Left hindlimb (tissue), 1 donor: ENCODE data around the gene PRKAR1B.
A peak's percentile ranks its signal among the peaks of the same experiment; 100 is the strongest.

ENCODE experiments used
- DNase-seq: peaks from one replicate; pipeline ENCODE4 v3.0.0-alpha.2; 2018

PRKAR1B gene

DNA sequence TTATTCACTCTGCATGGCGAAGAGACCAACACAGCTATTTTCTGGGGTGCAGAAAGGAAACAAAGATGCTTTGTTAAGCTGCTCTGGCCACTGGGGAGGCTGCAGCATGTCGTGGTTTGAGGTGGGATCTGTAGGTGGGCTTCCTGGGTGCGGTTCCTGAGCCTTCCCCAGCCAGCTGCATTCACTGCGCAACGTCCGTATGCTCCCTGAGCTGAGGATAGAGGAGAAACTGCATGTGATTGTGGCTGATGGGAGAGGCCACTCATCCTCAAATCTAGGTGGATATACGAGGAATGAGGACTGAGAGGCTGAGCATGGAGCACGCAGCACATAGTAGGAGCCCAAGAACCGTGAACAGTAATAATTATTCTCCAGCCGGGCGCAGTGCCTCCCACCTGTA is 10.4 kb downstream of the PRKAR1B start:
- no peak for DNase-seq

DNA sequence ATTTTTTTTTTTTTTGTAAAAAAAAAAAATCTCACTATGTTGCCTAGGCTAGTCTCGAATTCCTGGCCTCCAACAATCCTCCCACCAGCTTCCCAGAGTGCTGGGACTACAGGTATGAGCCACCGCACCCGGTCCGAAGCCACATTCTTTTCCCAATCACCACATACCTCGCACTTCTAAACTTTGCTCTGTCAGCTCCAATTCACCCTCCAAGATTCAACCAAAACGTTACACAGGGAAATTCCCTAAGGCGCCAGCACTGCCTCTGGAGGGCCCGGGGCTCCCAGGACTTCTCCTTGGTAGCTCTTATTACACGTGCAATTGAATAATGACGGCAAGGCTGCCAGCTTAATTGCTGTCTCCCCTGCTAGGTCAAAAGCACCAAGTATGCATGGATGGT is 10.9 kb downstream of the PRKAR1B start:
- no peak for DNase-seq

DNA sequence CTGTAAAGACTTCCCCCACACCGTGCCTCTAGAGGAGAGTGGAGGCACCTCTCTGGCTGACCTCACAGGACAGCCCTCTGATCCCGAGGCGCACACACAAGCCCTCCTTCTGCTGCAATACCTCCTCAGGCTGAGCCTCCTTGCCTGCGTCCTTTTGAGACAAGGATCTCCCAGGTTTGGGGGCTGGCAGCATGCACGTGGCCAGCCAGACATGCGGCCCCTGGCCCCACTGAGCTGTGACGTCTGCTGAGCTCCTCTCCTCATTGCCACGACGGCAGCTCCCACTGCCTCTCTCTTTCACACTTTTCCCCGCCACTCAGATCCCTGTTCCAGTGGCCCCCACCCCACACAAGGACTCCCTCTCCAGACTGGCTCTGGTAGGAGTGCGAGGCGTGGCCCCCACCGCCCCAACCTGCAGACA is 12.8 kb downstream of the PRKAR1B start:
- DNase-seq: no peak

DNA sequence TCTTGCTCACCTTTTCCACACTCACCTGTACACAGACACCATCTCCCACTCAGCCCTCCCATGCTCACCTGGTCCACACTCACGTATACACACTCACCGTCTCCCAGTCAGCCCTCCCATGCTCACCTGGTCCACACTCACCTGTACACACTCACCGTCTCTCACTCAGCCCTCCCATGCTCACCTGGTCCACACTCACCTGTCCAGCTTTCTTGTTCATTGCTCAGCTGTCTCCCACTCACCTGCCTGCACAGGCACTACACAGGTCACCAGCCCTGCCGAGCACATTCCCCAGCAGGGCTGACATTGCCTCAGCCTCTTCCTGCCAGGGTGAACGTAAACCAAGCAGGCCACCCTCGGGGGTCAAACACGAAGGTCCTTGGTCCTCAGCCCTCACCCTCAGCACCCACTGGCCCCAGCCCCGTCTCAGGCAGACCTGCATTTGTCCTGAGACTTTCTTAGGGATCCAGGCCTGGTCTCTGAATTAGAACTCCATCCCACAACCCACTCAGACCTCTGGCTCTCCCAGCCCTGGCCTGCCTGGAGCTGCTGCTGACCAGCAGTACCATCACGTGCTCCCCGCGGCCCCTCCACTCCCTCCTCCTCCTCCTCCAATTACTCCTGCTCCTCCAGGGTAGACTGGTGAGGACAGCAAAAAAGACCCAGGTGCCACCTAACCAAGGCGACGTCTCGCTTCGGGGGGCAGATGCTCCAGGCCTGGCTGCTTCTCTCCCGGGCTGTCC is 13.4 kb downstream of the PRKAR1B start:
- DNase-seq: no peak

DNA sequence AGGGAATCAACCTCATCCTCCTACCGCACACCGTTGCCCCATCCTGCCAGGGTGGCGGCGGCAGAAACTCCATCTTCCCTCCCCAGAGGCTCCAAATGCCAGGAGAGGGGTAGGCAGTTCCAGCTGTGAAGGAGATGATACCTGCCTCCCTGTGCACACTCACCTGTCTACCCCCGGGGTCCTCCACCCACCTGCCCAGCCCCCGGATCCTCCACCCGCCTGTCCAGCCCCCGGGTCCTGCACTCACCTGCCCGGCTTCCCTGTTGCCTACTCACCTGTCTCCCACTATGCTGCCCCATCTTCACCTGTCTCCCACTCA is 14.0 kb downstream of the PRKAR1B start:
- no peak for DNase-seq

DNA sequence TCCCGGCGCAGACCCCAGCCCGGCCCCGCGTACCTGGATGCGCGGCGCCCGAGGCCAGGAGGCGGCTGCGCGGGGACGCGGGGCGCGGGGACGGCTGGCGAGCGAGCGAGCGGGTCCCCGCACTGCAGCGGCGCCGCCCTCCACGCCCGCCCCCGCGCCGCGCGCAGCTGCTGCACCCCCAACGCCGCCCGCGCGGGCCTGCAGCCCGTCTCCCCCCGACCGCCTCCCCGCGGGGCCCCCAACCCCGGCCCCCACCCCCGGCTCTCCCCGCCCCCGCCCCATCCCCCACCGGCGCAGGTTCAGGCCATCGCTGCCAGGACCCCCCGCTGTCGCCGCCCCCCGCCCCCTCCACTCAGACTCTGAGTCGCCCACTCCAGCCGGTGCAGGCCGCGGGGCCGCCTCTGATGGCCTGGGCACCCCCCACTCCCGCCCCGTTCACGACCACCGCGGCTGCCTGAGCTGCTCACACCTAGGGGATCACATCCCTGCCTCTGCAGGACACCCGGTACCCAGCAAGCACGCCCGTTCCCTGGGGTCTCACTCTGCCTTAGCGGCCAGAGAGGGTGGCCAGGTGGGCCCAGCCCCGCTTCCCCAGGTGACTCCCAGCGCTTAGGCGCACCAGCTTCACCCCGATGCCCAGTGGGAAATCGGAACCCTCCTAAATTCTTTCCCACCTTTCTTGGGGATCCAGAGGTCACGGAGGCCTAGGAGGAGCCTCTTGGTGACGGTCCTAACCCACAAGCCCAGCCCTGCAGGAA is 14.5 kb downstream of the PRKAR1B start:
- no peak for DNase-seq

DNA sequence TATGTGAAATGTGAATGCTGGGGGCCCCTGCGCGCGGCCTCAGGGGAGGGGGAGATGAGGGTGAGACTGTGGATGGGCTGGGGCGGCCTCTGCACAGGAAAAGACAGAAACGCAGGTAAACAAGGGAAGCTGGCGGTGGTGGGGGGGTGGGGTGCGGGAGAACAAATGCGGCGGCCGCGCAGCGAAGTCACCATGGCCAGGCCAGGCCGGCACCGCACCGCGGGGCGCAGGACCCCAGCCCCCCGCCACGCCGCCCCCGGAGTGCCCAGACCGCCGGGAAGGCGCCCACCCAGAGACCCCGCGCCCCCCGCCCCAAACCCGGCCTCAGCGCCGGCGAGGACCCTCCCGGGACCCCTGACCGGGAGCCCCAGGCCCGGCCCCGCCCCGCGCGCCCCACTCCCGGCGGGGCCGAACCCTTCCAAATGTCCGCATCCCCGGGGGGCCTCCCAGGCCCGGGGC is 15.1 kb downstream of the PRKAR1B start:
- no peak for DNase-seq

DNA sequence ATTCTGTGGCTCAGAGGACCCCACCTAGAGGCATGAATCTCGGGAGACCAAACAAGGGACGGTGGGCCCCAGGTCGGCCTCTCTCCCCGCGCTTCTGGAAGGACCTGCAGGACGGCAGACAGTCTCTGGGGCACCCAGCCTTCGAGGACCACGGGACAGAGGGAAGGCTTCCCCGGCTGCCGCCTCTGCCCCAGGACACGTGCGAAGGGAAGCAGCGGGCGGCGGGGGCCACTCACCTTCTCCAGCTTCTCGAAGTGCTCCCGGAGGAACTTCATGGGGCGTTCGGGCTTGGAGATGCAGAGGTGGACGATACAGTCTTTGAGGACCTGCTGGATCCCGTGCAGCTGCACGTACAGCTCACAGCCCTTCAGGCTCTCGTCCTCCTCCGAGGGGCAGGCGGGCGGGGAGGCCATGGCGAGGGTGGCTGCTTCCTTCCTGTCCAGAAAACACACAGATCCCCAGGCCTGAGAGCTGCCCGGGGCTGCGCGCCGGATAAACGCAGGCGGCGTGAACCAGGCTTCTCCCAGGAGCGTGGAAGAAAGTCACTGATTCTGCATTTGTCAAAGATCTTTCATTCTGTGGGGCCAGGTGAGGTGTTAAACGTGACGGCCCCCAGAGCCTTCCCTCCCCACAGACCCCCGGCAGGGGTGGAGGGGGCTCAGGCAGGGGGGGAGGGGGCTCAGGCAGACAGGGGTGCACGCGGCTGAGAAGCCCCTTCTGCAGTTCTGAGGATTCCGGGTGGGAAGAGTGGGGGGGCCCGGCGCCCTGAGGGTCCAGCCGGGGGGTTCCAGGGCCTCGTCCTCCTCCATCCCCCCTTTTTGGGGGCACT is 15.8 kb downstream of the PRKAR1B start:
- DNase-seq: peak; percentile 66

DNA sequence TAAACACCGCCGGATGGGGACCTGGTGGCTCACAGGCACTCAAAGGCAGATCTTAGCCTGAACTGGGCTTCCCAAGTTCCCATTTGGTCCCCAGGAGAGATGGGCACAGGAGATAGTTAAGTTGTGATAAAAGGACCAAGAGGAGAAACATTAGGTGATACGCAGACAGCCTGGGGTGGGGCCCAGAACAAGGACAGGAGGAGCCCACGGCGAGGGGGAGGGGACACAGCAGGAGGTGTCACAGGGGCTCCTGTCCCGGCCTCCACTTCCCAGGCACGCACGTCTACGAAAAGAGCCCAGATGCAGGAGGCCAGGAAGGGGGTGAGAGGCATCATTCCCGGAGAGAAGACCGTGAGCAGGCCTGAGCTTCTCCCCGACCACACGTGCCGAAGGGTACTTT is 16.9 kb downstream of the PRKAR1B start:
- DNase-seq: no peak

DNA sequence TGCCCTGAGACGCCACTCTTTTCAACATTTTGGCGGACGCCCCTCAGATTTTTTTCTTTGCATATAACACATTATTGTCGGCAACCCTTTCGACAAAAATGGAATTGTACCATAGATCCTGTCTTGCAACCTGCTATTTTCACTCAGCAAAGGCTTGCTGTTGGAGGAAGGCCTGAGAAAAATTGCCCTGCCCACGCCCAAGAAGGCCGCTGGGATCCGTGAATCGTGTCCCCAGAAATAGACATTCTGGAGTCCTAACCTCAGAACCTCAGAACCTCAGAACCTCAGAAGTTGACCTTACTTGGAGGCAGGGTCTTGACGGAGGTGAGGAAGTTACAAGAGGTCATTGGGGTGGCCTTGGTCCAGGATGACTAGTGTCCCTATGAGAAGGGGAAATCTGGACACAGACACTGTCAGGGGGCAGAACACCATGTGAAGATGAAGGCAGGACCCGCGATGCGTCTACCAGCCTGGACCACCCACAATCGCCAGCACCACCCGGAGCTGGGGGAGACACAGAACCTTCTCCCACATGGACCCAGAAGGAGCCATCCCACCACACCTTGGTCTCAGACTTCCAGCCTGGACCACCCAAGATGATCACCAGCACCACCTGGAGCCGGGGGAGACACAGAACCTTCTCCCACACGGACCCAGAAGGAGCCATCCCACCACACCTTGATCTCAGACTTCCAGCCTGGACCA is 19.6 kb downstream of the PRKAR1B start:
- no peak for DNase-seq

DNA sequence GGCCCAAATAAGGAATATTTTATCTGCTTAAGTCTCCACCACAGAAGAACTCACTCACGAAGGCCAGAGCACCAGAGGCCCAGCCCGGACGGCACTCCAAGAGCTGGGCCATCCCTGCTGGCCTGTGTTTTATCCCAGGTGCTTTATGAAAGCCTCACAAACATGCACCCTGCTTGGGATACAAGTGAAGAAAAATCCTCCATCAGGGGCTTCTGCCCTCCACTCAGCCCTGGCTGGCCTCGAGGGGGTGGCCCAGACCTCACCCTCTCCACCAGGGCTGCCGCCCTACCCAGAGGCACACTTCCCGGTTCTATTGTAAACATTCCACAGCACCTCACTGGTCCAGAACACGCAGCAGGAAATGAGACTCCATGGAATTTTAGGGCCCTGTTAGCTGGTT is 20.4 kb downstream of the PRKAR1B start:
- DNase-seq: no peak

DNA sequence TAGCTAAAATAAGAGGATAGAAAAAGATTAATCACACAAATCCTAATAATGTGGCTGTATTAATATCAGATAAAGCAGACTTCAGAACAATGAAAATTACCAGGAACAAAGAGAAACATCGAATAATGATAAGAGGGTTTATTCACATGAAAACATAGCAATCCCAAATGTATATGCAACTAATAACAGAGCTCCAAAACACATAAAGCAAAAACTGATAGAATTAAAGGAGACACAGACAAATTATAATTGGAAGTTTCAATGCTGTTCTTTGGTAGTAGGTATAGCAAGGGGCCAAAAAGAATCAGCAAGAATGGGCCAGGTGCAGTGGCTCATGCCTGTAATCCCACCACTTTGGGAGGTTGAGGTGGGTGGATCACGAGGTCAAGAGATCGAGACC is 24.0 kb downstream of the PRKAR1B start:
- no peak for DNase-seq

DNA sequence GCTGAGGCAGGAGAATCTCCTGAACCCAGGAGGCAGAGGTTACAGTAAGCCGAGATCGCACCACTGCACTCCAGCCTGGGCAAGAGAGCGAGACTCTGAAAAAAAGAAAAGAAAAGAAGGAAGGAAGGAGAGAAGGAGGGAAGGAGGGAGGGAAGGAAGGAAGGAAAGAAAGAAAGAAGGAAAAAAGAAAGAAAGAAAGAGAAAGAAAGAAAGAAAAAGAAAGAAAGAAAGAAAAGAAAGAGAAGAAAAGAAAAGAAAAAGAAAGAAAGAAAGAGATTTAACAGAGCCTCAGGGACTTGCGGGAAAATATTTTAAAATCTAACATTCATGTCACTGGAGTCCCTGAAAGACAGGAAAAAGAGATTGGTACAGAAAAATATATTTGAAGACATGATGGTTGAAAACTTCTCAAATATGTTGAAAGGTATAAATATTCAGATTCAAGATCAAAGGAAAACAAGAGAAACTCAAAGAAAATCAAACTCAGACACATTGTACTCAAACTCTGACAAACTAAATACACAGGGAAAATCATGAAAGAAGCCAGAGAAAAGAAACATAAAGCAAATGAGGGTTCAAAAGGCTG is 25.9 kb downstream of the PRKAR1B start:
- no peak for DNase-seq

DNA sequence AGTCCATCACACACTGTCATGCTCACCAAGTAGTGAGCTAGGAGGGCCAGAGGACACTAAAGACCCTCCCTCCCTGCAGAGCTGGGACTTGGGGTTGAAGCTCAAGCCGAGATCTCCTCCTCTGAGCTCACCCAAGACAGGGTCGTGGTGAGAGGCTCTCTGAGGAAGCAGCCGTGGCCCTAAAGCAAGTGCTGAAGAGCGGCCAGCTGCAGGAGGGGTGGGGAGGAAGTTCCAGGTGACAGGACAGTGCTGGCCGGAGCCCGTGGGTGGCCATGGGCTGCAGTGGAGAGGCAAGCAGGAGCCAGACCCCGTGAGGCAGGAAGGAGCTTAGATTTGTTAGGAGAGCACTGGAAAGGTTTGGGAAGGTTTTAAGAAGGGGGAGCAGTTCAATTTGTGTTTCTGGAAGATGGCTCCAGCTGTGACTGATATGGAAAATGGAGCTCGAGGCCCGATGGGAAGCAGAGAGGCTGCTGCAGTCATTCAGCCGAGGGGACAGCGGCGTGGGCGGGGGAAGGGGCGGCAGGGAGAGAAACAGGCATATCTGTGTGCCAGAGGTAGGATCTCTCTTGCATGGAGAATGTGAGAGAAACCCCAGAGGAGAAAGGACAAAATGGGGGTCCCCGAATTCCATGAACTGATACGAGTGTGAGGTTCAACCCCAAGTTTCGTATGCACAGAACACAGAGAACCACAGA is 27.5 kb downstream of the PRKAR1B start:
- DNase-seq: no peak

DNA sequence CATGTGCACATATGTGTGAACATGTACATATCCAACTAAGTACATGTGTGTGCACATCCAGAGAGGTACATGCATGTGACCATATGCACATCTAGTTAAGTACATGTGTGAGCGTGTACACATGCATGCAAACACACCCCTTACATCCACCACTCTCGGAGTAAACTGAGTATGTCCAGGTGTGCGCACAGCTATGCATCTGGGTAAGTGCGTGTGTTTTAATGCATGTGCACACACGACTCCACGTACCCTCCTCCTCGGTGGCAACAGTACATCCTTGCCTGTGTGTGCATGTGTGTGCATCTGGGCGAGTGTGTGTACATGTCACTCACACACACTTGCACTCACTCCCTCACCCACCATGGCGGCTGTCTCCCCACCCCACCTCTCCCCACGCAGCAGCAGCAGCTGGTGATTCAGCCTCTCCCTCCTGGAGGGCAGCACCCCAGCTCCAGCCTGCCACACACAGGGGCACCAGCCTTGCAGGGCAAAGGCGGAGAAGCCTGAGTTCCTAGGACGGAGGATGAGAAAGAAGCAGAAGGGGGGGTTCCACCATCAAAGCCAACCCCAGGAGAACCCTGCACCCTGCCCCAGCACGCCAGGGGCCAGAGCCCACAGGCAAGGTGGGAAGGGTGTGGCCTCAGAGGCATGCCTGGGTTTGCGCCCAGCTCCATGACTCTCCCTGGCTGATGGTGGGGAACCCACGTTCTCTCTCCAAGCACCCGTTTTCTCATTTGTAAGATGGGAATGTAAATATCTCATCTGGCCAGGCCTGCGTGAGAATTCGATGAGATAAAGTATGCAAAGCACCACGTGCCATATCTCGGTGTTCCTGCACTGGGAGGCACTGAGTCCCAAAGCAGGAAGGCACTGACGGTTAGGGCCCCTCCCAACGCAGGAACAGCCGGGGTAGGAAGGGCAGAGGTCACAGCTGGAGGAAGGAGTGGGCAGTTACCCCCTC is 28.3 kb downstream of the PRKAR1B start:
- no peak for DNase-seq

DNA sequence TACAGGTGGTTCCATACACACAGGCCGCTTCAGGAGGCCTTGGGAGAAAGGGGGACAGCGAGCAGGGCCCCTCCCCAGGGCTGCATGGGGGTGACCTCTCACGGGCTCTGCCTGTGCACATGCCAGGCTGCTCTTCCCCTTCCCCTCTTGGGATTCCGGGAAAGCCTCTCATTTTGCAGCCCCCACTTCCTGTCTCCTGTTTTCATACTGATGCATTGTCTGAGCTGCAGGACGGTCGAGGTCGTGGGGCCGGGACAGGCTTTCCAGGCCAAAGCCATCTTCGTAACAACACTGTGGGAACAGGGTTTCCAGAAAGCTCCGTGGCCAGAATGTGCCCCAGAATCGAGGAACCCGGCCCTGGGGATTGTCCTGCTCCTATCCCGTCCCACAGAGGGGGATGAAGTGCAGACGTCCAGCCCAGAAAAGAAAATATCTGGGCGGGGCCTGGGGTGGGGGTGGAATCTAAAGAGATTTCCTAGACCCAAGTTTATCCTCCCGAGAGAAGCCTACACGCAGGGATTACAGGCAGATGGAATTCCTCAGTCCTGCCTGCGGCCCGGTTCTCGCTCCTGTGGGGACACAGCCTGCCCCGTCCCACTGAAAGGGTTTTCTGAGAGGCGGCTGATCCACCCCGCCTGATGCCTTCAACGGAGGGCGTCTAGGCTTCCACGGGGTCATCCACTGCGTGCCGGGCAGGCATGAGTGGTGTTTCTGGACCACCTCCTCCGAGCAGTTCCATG is 30.1 kb downstream of the PRKAR1B start:
- DNase-seq: peak; percentile 41

DNA sequence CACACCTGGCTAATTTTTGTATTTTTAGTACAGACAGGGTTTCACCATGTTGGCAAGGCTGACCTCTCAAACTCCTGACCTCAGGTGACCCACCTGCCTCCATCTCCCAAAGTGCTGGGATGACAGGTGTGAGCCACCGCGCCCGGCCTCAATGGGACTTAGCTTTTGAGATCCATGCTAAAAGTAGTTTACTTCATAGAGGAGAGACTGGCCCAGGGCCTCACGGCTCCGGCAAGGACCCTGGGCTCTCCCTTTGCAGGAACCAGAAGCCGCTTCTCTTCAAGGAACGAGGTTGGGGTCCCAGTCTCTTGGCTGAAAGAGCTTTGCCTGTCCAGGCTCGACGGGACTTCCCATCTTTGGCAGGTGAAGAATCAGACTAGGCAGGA is 30.7 kb downstream of the PRKAR1B start:
- DNase-seq: no peak

DNA sequence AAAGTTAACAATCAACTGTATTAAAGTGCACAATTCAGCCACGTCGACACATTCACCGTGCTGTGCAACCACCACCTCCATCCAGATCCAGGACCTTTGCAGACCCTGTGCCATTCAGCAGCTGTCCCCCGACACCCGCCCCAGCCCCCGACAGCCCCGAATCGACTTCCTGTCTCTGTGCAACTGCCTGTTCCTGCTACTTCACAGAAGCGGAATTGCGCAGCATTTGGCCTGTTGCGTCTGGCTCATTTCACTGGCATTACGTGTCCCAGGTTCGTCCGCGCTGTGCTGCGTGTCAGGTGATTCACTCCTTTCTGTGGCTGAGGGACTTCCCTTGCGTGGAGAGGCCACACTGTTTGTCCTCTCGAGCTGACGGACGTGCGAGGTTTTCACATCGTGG is 33.8 kb downstream of the PRKAR1B start:
- no peak for DNase-seq

DNA sequence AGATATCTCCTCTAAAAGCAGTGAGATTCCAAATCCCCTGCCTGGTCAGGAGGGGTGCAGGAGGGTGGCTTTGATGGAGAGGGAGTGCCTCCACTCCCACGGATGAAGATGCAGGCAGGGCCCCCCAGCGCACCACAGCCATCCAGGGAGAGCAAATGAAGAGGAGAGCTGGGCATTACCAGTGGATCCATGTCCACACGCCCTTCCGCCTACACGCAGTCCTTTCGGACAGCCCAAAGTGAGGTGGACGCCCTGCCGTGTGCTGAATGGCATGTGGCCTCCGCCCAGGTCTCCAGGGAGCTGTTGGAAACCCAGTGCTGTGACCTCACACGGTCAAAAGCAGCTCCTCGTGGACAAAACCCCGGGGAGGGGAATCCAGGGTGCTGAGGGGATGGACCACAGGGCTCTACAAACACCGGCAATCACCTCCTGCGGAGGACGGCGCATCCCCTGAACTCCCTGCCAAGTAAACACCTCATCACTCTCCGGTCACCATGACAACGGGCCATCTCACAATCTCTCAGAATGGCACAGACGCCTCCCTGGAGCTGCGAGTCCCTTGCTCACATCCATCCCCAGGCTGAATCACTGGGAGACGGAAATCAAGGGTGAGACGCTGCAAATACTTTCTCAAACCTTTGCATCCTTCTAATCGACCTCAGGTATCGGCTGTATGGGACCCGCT is 35.6 kb downstream of the PRKAR1B start:
- no peak for DNase-seq
